ENCODE results near the gene HDAC10.
"Not testable (repeated sequence)": the region's sequence is repeated elsewhere in the genome, so short reads cannot be mapped to it uniquely, and the experiment has no call there.

The HDAC10 gene

DNA sequence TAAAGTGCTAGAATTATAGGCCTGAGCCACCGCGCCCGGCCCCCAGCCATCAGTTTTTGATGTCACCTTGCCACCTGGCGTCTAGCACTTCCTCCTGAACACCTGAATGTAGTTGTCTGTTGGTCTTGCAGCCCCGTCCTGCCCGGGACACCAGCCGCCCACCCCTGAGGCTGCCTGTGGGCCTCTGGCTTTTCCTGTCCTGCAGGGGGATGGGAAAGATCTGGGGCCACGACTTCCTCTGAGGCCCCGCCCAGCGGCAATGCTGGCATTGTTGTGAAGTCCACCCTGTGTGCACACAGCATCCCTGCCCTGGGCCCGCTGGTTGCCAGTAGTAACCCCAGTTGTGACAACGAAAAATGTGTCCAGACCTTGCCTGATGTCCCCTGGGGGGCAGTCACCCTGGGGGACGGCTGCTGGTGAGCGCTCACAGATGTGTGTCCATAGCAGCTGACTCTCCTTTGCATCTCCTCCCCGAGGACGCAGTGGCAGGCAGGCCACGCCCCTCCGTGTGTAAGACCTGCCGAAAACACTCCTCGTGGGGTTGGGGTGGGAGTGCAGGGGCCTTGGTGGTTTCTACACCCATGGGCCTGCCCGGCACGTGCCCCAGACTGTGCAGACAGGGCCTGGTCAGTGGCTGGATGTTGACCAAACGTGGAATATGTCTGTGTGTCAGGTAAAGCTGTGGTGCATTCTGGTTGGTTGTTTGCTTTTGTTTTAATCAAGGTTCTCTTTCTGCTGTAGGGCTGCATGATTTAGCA is 43.5 kb downstream of the HDAC10 start:
- no peak overlapping the region for H3K27ac ChIP-seq (ENCODE audit: low read depth, low read length)
- no peak overlapping the region for H3K4me3 ChIP-seq (ENCODE audit: low read depth in 1 of 2, low read length in 2 of 2)
- no peaks in the 10 kb centered on the region for H3K27me3 ChIP-seq (ENCODE audit: control insufficient read depth in 1 of 2, insufficient read depth in 2 of 2, low read length in 2 of 2)
- peaks cover 21 to 73% of the 10 kb centered on the region in 2 donors for H3K36me3 ChIP-seq (ENCODE audit: control insufficient read depth in 1 of 2, insufficient read depth in 2 of 2, low read length in 2 of 2)
- no peak overlapping the region for H3K9ac ChIP-seq (ENCODE audit: low read depth in 1 of 2, low read length in 2 of 2)
- peaks cover 0 to 1% of the 10 kb centered on the region in 2 donors for H3K4me1 ChIP-seq (ENCODE audit: control insufficient read depth in 1 of 2, insufficient read depth in 2 of 2, low read length in 2 of 2)
- H3K9me3 ChIP-seq (ENCODE audit: control insufficient read depth in 1 of 2, low read length in 2 of 2), result no peaks in the 10 kb centered on the region

DNA sequence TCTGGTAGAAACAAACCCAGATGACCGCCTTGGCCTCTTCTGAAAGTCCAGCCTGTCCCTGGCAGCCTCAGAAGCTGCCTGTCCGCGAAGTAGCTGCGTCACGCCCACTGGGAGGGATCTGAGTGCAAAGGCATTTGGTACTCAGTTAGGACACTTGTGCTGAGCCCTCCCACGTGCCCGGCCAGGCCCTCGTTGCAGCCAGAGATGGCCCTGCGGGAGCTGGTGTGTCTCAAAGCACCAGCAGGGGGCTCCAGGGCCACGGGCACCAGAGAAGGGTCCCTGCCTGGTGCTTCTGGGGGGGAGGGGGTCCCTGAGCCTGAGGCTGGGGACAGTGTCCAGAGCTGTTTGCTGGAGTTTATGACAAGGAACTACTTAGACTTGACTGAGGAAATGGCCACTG is 44.5 kb downstream of the HDAC10 start:
- H3K27me3 ChIP-seq (ENCODE audit: control insufficient read depth in 1 of 2, insufficient read depth in 2 of 2, low read length in 2 of 2), result no peaks in the 10 kb centered on the region
- no peak overlapping the region for H3K27ac ChIP-seq (ENCODE audit: low read depth, low read length)
- peaks cover 9% of the 10 kb centered on the region in 2 donors for H3K4me1 ChIP-seq (ENCODE audit: control insufficient read depth in 1 of 2, insufficient read depth in 2 of 2, low read length in 2 of 2)

DNA sequence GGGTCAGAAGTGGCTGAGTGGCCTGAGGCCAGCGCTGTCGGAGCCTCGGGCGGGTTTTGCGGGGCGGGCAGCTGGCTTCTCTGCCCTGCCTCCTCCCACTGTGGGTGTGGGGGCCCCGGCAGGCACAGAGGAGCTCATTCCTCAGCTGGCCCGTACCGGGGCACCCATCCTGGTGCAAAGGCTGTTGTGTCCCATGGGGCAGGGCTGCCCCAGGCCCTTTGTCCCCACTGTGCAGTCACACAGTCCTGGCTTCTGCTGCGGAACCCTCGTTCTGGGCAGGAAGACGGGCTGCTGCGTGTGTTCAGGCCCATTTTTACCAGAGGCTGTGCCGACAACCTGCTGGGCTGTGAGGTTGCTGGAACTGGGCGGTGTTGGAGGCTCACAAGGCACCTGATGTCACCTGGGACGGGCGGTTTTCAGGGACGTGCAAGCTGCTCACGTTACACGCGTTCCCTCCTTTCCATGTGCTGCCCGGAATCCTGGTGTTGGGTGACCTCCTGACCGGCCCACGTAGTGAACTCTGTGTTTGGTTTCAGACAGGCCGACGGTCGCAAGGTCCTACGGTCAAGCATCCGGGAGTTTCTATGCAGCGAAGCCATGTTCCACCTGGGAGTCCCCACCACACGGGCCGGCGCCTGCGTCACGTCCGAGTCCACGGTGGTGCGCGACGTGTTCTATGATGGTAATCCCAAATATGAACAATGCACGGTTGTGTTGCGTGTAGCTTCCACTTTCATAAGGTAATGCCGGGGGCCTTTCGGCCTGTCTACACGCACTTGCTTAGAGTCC is 45.1 kb downstream of the HDAC10 start:
- Histone ChIP-seq H3K9me3 (ENCODE audit: control insufficient read depth in 1 of 2, low read length in 2 of 2) (no peaks in the 10 kb centered on the region), H3K4me1 (ENCODE audit: control insufficient read depth in 1 of 2, insufficient read depth in 2 of 2, low read length in 2 of 2) (peaks cover 9% of the 10 kb centered on the region in 2 donors), H3K27ac (ENCODE audit: low read depth, low read length) (no peak overlapping the region), H3K4me3 (ENCODE audit: low read depth in 1 of 2, low read length in 2 of 2) (no peak overlapping the region), H3K9ac (ENCODE audit: low read depth in 1 of 2, low read length in 2 of 2) (no peak overlapping the region), H3K27me3 (ENCODE audit: control insufficient read depth in 1 of 2, insufficient read depth in 2 of 2, low read length in 2 of 2) (no peaks in the 10 kb centered on the region), H3K36me3 (ENCODE audit: control insufficient read depth in 1 of 2, insufficient read depth in 2 of 2, low read length in 2 of 2) (peaks cover 13 to 60% of the 10 kb centered on the region in 2 donors)

More for the DNA sequence above, 44.5 kb downstream of the HDAC10 start:
- H3K4me3 ChIP-seq (ENCODE audit: low read depth in 1 of 2, low read length in 2 of 2), result no peak overlapping the region
- peaks cover 18 to 65% of the 10 kb centered on the region in 2 donors for H3K36me3 ChIP-seq (ENCODE audit: control insufficient read depth in 1 of 2, insufficient read depth in 2 of 2, low read length in 2 of 2)
- H3K9me3 ChIP-seq (ENCODE audit: control insufficient read depth in 1 of 2, low read length in 2 of 2), result no peaks in the 10 kb centered on the region
- no peak overlapping the region for H3K9ac ChIP-seq (ENCODE audit: low read depth in 1 of 2, low read length in 2 of 2)

DNA sequence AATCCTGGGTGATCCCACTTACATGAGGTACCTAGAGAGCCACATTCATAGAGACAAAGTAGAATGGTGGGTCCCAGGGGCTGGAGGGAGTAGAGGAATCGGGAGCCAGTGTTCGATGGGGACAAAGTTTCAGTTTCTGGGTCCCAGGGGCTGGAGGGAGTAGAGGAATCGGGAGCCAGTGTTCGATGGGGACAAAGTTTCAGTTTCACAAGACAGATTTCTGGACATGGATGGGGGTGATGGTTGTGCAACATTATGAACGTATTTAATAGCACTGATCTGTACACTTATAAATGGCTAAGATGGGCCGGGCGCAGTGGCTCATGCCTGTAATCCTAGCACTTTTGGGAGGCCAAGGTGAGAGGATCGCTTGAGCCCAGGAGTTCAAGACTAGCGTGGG is 46.1 kb downstream of the HDAC10 start:
- not testable (repeated sequence) for H3K4me3 ChIP-seq (ENCODE audit: low read depth in 1 of 2, low read length in 2 of 2); H3K27ac ChIP-seq (ENCODE audit: low read depth, low read length)
- H3K4me1 ChIP-seq (ENCODE audit: control insufficient read depth in 1 of 2, insufficient read depth in 2 of 2, low read length in 2 of 2), result peaks cover 10% of the 10 kb centered on the region in 2 donors

DNA sequence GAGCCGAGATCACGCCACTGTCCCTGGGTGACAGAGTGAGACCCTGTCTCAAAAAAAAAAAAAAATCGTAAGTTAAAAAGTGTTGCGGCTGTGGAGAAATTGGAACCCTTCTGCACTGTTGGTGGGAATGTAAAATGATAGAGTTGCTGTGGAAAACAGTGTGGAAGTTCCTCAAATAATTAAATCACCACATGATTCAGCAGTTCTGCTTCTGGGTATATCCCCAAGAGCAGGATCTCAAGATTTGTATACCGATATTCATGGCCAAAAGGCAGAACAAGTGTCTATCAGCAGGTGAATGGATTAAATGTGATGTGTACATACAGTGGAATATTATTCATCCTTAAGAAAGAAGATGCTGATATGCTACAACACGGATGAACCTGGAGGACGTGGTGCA is 46.5 kb downstream of the HDAC10 start:
- H3K9me3 ChIP-seq (ENCODE audit: control insufficient read depth in 1 of 2, low read length in 2 of 2), result no peaks in the 10 kb centered on the region
- H3K27me3 ChIP-seq (ENCODE audit: control insufficient read depth in 1 of 2, insufficient read depth in 2 of 2, low read length in 2 of 2), result no peaks in the 10 kb centered on the region
- no peak overlapping the region for H3K9ac ChIP-seq (ENCODE audit: low read depth in 1 of 2, low read length in 2 of 2)
- no peak overlapping the region for H3K4me3 ChIP-seq (ENCODE audit: low read depth in 1 of 2, low read length in 2 of 2)
- peaks cover 14% of the 10 kb centered on the region in 2 donors for H3K4me1 ChIP-seq (ENCODE audit: control insufficient read depth in 1 of 2, insufficient read depth in 2 of 2, low read length in 2 of 2)
- no peak overlapping the region for H3K27ac ChIP-seq (ENCODE audit: low read depth, low read length)
- peaks cover 10 to 49% of the 10 kb centered on the region in 2 donors for H3K36me3 ChIP-seq (ENCODE audit: control insufficient read depth in 1 of 2, insufficient read depth in 2 of 2, low read length in 2 of 2)

More for the DNA sequence above, 46.1 kb downstream of the HDAC10 start:
- H3K9ac ChIP-seq (ENCODE audit: low read depth in 1 of 2, low read length in 2 of 2); H3K27me3 ChIP-seq (ENCODE audit: control insufficient read depth in 1 of 2, insufficient read depth in 2 of 2, low read length in 2 of 2); H3K9me3 ChIP-seq (ENCODE audit: control insufficient read depth in 1 of 2, low read length in 2 of 2): not testable (repeated sequence)
- peaks cover 10 to 50% of the 10 kb centered on the region in 2 donors for H3K36me3 ChIP-seq (ENCODE audit: control insufficient read depth in 1 of 2, insufficient read depth in 2 of 2, low read length in 2 of 2)

DNA sequence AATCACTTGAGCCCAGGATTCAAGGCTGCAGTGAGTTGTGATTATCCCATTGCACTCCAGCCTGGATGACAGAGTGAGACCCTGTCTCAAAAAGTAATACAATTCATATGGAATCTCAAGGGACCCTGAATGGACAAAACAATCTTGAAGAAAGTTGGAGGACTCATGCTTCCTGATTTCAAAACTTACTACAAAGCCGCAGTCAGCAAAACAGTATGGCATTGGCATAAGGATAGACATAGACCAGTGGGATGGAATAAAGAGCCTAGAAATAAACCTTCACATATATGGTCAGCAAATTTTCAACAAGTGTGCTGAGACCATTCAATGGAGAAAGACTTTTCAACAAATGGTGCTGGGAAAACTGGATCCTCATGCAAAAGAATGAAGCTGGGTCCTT is 47.8 kb downstream of the HDAC10 start:
- Histone ChIP-seq H3K4me3 (ENCODE audit: low read depth in 1 of 2, low read length in 2 of 2) (no peak overlapping the region), H3K36me3 (ENCODE audit: control insufficient read depth in 1 of 2, insufficient read depth in 2 of 2, low read length in 2 of 2) (peaks cover 10 to 44% of the 10 kb centered on the region in 2 donors), H3K9me3 (ENCODE audit: control insufficient read depth in 1 of 2, low read length in 2 of 2) (no peaks in the 10 kb centered on the region), H3K27me3 (ENCODE audit: control insufficient read depth in 1 of 2, insufficient read depth in 2 of 2, low read length in 2 of 2) (no peaks in the 10 kb centered on the region), H3K9ac (ENCODE audit: low read depth in 1 of 2, low read length in 2 of 2) (no peak overlapping the region), H3K4me1 (ENCODE audit: control insufficient read depth in 1 of 2, insufficient read depth in 2 of 2, low read length in 2 of 2) (peaks cover 14 to 15% of the 10 kb centered on the region in 2 donors), H3K27ac (ENCODE audit: low read depth, low read length) (no peak overlapping the region)

DNA sequence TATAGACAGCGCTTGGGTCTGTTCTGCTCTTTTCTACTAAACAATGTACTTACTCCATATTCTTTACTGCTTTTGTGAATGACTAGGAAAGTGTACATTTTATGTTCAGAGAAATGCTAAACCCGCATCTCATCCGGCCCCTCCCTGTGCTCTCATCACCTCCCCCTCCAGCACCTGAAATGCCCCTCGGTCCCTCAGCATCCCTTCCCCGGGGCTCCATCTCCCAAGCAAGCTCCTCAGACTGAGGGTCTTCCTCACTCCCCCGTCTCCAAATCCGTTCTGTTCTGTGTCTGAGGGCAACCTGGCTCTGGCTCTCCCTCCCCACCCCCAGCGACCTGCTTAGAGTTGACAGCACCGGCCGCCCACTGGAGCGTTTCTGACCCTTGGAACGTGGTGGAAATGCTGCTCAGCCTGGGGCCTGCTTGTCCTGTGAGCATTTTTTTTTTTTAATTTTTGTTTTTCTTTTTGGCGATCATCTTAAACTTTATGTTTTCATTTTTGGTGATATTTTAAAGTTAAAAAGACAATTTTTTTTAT is 48.9 kb downstream of the HDAC10 start:
- peak overlapping the region; percentile 57 to 73 for H3K9ac ChIP-seq (ENCODE audit: low read depth in 1 of 2, low read length in 2 of 2)
- peak overlapping the region; percentile 71 to 82 for H3K4me3 ChIP-seq (ENCODE audit: low read depth in 1 of 2, low read length in 2 of 2)
- H3K36me3 ChIP-seq (ENCODE audit: control insufficient read depth in 1 of 2, insufficient read depth in 2 of 2, low read length in 2 of 2), result peaks cover 10 to 38% of the 10 kb centered on the region in 2 donors
- H3K27ac ChIP-seq (ENCODE audit: low read depth, low read length), result no peak overlapping the region
- no peaks in the 10 kb centered on the region for H3K27me3 ChIP-seq (ENCODE audit: control insufficient read depth in 1 of 2, insufficient read depth in 2 of 2, low read length in 2 of 2)
- H3K9me3 ChIP-seq (ENCODE audit: control insufficient read depth in 1 of 2, low read length in 2 of 2), result no peaks in the 10 kb centered on the region
- H3K4me1 ChIP-seq (ENCODE audit: control insufficient read depth in 1 of 2, insufficient read depth in 2 of 2, low read length in 2 of 2), result peaks cover 14 to 15% of the 10 kb centered on the region in 2 donors

DNA sequence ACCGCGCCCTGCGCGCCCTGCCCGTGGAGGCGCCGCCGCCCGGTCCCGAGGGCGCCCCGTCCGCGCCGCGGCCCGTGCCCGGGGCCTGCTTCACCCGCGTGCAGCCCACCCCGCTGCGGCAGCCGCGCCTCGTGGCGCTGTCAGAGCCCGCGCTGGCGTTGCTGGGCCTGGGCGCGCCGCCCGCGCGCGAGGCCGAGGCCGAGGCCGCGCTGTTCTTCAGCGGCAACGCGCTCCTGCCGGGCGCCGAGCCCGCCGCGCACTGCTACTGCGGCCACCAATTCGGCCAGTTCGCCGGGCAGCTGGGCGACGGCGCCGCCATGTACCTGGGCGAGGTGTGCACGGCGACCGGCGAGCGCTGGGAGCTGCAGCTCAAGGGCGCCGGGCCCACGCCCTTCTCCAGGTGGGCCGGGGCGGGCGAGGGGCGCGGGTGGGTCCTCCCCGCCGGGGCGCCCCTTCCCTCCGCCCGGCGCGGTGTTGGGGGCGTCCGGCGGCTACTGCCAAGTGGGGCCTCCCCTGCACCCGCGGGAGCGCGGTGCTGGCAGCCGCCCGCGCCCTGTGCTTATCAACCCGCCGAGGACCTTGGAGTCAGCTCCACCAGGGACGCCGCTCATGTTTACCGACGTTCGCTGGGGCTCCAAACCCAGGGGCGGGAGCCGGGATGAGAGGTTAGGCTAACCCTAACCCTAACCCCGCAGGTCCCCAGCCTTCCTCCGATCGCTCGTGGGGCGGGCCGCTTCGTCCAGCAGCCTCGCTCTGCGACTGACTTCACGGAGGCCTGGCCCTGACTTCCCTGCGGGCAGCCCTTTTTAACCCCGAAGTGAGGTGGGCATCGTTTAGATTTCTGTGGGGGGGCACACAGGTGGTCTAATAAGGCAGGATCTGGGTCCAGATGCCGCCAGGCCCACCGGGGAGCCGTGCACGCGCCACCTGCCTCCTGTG is 49.6 kb downstream of the HDAC10 start:
- peaks cover 14 to 15% of the 10 kb centered on the region in 2 donors for H3K4me1 ChIP-seq (ENCODE audit: control insufficient read depth in 1 of 2, insufficient read depth in 2 of 2, low read length in 2 of 2)
- H3K9ac ChIP-seq (ENCODE audit: low read depth in 1 of 2, low read length in 2 of 2), result peak overlapping the region; percentile 57 to 73
- no peaks in the 10 kb centered on the region for H3K27me3 ChIP-seq (ENCODE audit: control insufficient read depth in 1 of 2, insufficient read depth in 2 of 2, low read length in 2 of 2)
- H3K36me3 ChIP-seq (ENCODE audit: control insufficient read depth in 1 of 2, insufficient read depth in 2 of 2, low read length in 2 of 2), result peaks cover 7 to 34% of the 10 kb centered on the region in 2 donors
- no peaks in the 10 kb centered on the region for H3K9me3 ChIP-seq (ENCODE audit: control insufficient read depth in 1 of 2, low read length in 2 of 2)
- peak overlapping the region; percentile 10 for H3K27ac ChIP-seq (ENCODE audit: low read depth, low read length)
- H3K4me3 ChIP-seq (ENCODE audit: low read depth in 1 of 2, low read length in 2 of 2), result peak overlapping the region; percentile 71 to 82

DNA sequence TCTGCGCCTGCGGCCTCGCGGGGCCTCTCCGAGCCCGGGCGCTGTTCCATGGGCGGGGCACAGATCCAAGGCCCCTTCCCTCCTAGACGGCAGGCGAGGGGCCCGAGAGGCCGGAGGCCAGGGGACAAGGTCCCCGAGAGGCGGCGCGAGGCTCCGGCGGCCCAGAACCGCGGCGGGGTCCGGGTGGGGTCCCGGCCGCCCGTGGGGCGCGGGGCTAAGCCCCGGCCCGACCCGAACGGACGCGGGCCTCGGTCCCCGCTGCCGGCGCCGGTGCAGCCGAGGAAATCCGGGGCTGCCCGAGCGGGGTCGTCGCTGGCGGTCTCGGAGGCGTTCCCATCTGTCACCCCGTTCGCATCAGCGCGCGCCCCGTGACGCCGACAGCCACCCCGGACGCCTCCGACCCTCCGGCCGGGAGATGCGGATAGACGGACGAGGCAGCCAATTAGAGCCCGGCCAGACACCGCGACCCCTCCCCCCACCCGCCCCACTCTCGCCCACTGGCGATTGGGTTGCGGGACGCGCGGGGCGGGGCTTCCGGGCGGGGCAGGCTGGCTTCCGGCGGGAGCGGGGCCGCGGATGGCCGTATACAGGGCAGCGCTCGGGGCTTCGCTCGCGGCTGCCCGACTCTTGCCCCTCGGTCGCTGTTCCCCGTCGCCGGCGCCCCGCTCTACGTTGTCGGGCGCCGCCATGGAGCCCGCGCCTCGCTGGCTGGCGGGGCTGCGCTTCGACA is 50.4 kb downstream of the HDAC10 start, which contains the start of gene SELENOO:
TSS of gene SELENOO (plus strand) at position 551 of the 730 bp plus-strand sequence. CDS start at position 577, 26 bp downstream.
- Histone ChIP-seq H3K4me3 (ENCODE audit: low read depth in 1 of 2, low read length in 2 of 2) (peak within 1 kb of the TSS; percentile 71 to 82), H3K27ac (ENCODE audit: low read depth, low read length) (peak within 1 kb of the TSS; percentile 10), H3K4me1 (ENCODE audit: control insufficient read depth in 1 of 2, insufficient read depth in 2 of 2, low read length in 2 of 2) (peaks cover 14 to 15% of the 10 kb centered on the region in 2 donors), H3K9ac (ENCODE audit: low read depth in 1 of 2, low read length in 2 of 2) (peak within 1 kb of the TSS; percentile 57 to 73), H3K27me3 (ENCODE audit: control insufficient read depth in 1 of 2, insufficient read depth in 2 of 2, low read length in 2 of 2) (no peaks in the 10 kb centered on the region), H3K36me3 (ENCODE audit: control insufficient read depth in 1 of 2, insufficient read depth in 2 of 2, low read length in 2 of 2) (peaks cover 5 to 34% of the 10 kb centered on the region in 2 donors), H3K9me3 (ENCODE audit: control insufficient read depth in 1 of 2, low read length in 2 of 2) (no peaks in the 10 kb centered on the region)

Data from duodenal mucosa (tissue), 2 donors.